Measurements from ENCODE around the gene GLDN.

Gene GLDN

GRCh38 chr15:51341366-51342226 is at the start of gene GLDN:
Gene GLDN, plus strand, starts transcription at chr15:51341655. Its CDS starts 30 bp downstream, at chr15:51341685.
- Mint-ChIP-seq H3K4me3 (peak within 1 kb of the TSS; percentile 53 to 67), H3K36me3 (no peaks in the 10 kb centered on the region), H3K27ac (peak within 1 kb of the TSS; percentile 16), H3K4me1 (peaks cover 6 to 30% of the 10 kb centered on the region in 2 donors), H3K9me3 (no peaks in the 10 kb centered on the region), H3K27me3 (peaks cover 6 to 27% of the 10 kb centered on the region in 2 donors)
- DNase-seq (no peak), ATAC-seq (replicated peaks) (peak; percentile 54 to 57)

- Mint-ChIP-seq H3K9me3 (peaks cover 0 to under 1% of the 10 kb centered on the region in 2 donors), H3K4me3 (no peak overlapping the region), H3K36me3 (no peaks in the 10 kb centered on the region), H3K4me1 (peaks cover 10 to 14% of the 10 kb centered on the region in 2 donors), H3K27me3 (peaks cover 11 to 13% of the 10 kb centered on the region in 2 donors), H3K27ac (no peak overlapping the region)
- DNase-seq (no peak), ATAC-seq (replicated peaks) (no peak)
These were observed 42.8 kb upstream of the GLDN start for GRCh38 chr15:51298620-51299019.

- ATAC-seq (replicated peaks) = no peak
- H3K36me3 Mint-ChIP-seq = no peaks in the 10 kb centered on the region
- H3K4me3 Mint-ChIP-seq = no peak overlapping the region
- no peak overlapping the region for H3K27ac Mint-ChIP-seq
- H3K27me3 Mint-ChIP-seq = peaks cover 11 to 13% of the 10 kb centered on the region in 2 donors
- H3K4me1 Mint-ChIP-seq = peaks cover 13 to 18% of the 10 kb centered on the region in 2 donors
- H3K9me3 Mint-ChIP-seq = no peaks in the 10 kb centered on the region
- no peak for DNase-seq
These were observed 42.1 kb upstream of the GLDN start for GRCh38 chr15:51299187-51300015.

DNA sequence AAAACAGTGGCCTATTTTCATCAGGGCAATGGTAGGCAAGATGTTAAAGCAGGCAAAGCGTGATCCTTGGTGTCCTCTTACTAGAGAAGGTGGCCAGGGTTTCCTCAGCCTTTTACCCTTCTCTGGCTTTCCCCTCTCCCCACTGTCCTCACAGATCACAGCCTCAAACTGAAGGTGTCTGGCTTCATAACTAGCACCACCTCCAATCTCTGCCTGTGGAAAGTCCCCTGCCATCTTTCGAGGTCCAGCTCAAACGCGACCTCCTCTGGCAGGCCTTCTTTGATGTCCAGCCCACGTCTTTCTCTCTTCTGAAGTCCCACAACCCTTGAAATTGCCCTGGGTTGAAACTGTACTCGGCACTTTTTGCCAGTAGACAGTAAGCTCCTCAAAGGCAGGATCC is 39.0 kb upstream of the GLDN start:
- H3K27ac Mint-ChIP-seq = peak overlapping the region; percentile 6
- ATAC-seq (replicated peaks) = peak in 1 of 2 donors; percentile 11
- H3K4me1 Mint-ChIP-seq = peaks cover 13 to 18% of the 10 kb centered on the region in 2 donors
- H3K4me3 Mint-ChIP-seq = no peak overlapping the region
- no peaks in the 10 kb centered on the region for H3K9me3 Mint-ChIP-seq
- no peak for DNase-seq
- peaks cover 6 to 14% of the 10 kb centered on the region in 2 donors for H3K27me3 Mint-ChIP-seq
- H3K36me3 Mint-ChIP-seq = no peaks in the 10 kb centered on the region

- Mint-ChIP-seq H3K4me1 (peaks cover 16 to 29% of the 10 kb centered on the region in 2 donors), H3K27ac (no peak overlapping the region)
- peak; percentile 87 to 91 for ATAC-seq (replicated peaks)
These were observed 37.9 kb upstream of the GLDN start for GRCh38 chr15:51303462-51303980.

GRCh38 chr15:51307325-51307724 is 34.1 kb upstream of the GLDN start:
- Mint-ChIP-seq H3K27ac (no peak overlapping the region), H3K4me3 (no peak overlapping the region), H3K36me3 (no peaks in the 10 kb centered on the region), H3K4me1 (peaks cover 16 to 28% of the 10 kb centered on the region in 2 donors), H3K9me3 (no peaks in the 10 kb centered on the region), H3K27me3 (peaks cover 13 to 22% of the 10 kb centered on the region in 2 donors)
- no peak for DNase-seq
- ATAC-seq (replicated peaks) = no peak

More at GRCh38 chr15:51303462-51303980, 37.9 kb upstream of the GLDN start:
- Mint-ChIP-seq H3K9me3 (no peaks in the 10 kb centered on the region), H3K36me3 (no peaks in the 10 kb centered on the region), H3K27me3 (peaks cover 9 to 24% of the 10 kb centered on the region in 2 donors), H3K4me3 (no peak overlapping the region)
- DNase-seq = no peak

GRCh38 chr15:51307811-51308210 is 33.6 kb upstream of the GLDN start:
- no peak overlapping the region for H3K27ac Mint-ChIP-seq
- H3K9me3 Mint-ChIP-seq = no peaks in the 10 kb centered on the region
- H3K36me3 Mint-ChIP-seq = no peaks in the 10 kb centered on the region
- ATAC-seq (replicated peaks) (no peak), DNase-seq (no peak)
- H3K27me3 Mint-ChIP-seq = peaks cover 13 to 27% of the 10 kb centered on the region in 2 donors
- no peak overlapping the region for H3K4me3 Mint-ChIP-seq
- peaks cover 13 to 26% of the 10 kb centered on the region in 2 donors for H3K4me1 Mint-ChIP-seq

GRCh38 chr15:51310064-51310463 is 31.4 kb upstream of the GLDN start:
- Mint-ChIP-seq H3K36me3 (no peaks in the 10 kb centered on the region), H3K27me3 (peaks cover 18 to 34% of the 10 kb centered on the region in 2 donors), H3K4me1 (peaks cover 3 to 20% of the 10 kb centered on the region in 2 donors), H3K4me3 (no peak overlapping the region), H3K9me3 (no peaks in the 10 kb centered on the region), H3K27ac (no peak overlapping the region)
- ATAC-seq (replicated peaks) (no peak), DNase-seq (no peak)

DNA sequence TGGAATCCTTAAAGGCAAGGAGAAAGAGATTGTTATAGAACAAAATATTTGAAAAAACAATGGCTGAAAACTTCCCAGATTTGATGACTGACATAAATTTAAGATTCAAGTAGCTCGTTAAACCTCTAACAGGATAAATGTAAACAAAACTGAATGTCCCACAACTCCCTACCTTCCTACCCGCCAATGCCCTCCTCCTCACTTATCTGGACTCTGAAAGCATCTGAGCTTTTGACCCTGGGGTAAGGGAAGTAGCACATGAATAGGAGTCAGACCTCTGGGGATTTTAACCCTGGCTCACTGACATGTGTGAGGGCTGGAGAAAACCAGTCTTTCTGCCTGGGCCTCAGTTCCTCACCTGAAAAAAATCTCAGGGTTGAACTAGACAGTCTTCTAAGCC is 29.9 kb upstream of the GLDN start:
- no peak overlapping the region for H3K27ac Mint-ChIP-seq
- peaks cover 3 to 20% of the 10 kb centered on the region in 2 donors for H3K4me1 Mint-ChIP-seq
- no peak overlapping the region for H3K4me3 Mint-ChIP-seq
- DNase-seq (no peak), ATAC-seq (replicated peaks) (no peak)
- H3K9me3 Mint-ChIP-seq = no peaks in the 10 kb centered on the region
- H3K27me3 Mint-ChIP-seq = peaks cover 18 to 34% of the 10 kb centered on the region in 2 donors
- H3K36me3 Mint-ChIP-seq = no peaks in the 10 kb centered on the region

- no peaks in the 10 kb centered on the region for H3K36me3 Mint-ChIP-seq
These were observed 29.0 kb upstream of the GLDN start for GRCh38 chr15:51312166-51313073.

GRCh38 chr15:51313074-51313393 is 28.4 kb upstream of the GLDN start:
- Mint-ChIP-seq H3K36me3 (no peaks in the 10 kb centered on the region), H3K4me1 (peaks cover 0 to 14% of the 10 kb centered on the region in 2 donors), H3K4me3 (no peak overlapping the region), H3K27ac (no peak overlapping the region), H3K9me3 (no peaks in the 10 kb centered on the region), H3K27me3 (peaks cover 13 to 20% of the 10 kb centered on the region in 2 donors)
- DNase-seq (no peak), ATAC-seq (replicated peaks) (no peak)

More at GRCh38 chr15:51312166-51313073, 29.0 kb upstream of the GLDN start:
- Mint-ChIP-seq H3K9me3 (no peaks in the 10 kb centered on the region), H3K4me1 (peaks cover 3 to 20% of the 10 kb centered on the region in 2 donors), H3K4me3 (no peak overlapping the region), H3K27me3 (peaks cover 13 to 26% of the 10 kb centered on the region in 2 donors), H3K27ac (no peak overlapping the region)
- ATAC-seq (replicated peaks) = no peak
- no peak for DNase-seq

GRCh38 chr15:51313644-51314280 is 27.7 kb upstream of the GLDN start:
- H3K27me3 Mint-ChIP-seq = peaks cover 7 to 13% of the 10 kb centered on the region in 2 donors
- DNase-seq (no peak), ATAC-seq (replicated peaks) (no peak)
- H3K4me1 Mint-ChIP-seq = peaks cover 0 to 9% of the 10 kb centered on the region in 2 donors
- H3K9me3 Mint-ChIP-seq = no peaks in the 10 kb centered on the region
- no peak overlapping the region for H3K4me3 Mint-ChIP-seq
- no peak overlapping the region for H3K27ac Mint-ChIP-seq
- H3K36me3 Mint-ChIP-seq = no peaks in the 10 kb centered on the region

Data from stimulated activated naive B cell treated with anti-CD40 and anti-IgM and Interleukin-4, amounts not matched to agents 10 μg/mL and 1 μg/mL and 100 μg/mL, for 72 hours (primary cell).